Heart left ventricle (tissue), 13 donors: ENCODE measurements around the gene PLAU.

Experiments
- POLR2A ChIP-seq, 2 donors: fragments of 450-650 bp; IDR thresholded peaks; one replicate each; pipeline ENCODE4 v1.6.1; 2017; ENCODE audit warnings: antibody characterized with exemption in 2 of 2, mild to moderate bottlenecking in 2 of 2, moderate library complexity in 2 of 2
- TF ChIP-seq, protein P1 (sequence below), 12 donors: fragments of 200-600 bp; sonication (generic) in 4 of 12; IDR thresholded peaks; one replicate each; pipeline versions ENCODE4 v1.5.0 to v1.8.0; 2018 to 2022; ENCODE audit warnings: antibody characterized with exemption in 12 of 12, mild to moderate bottlenecking in 5 of 12
- donor health status: ischemic (EF 13 %, LVEDD 7.1; RV severe dilation, severe dysfunction).
- donor health status: DM: no; HTN: yes; CAD: no.
- donor health status: DM: no; HTN: no; CAD: no.
- donor health status: ischemic (EF 25% LVEDD 6.9; RV normal size, moderate dysfunction).
- donor health status: ischemic (EF 25% LVEDD 5.7; RV mildly dilated, moderate dysfunction).
- donor health status: ischemic (EF 35%, LVEDD 5.7; RV mildly dilated, moderate dysfunction).
- donor health status: nonischemic (EF 11% LVEDD 7.7; RV severe dilation, severe dysfunction).
- donor health status: DM: yes; HTN: yes; CAD: no.
- donor health status: PGD.
- donor health status: ischemic (EF 29% LVEDD 5.4; RV normal size, mild dysfunction).
- donor health status: nonischemic (EF 23%, LVEDD 6.1; RV moderate dilation, normal function).

DNA sequence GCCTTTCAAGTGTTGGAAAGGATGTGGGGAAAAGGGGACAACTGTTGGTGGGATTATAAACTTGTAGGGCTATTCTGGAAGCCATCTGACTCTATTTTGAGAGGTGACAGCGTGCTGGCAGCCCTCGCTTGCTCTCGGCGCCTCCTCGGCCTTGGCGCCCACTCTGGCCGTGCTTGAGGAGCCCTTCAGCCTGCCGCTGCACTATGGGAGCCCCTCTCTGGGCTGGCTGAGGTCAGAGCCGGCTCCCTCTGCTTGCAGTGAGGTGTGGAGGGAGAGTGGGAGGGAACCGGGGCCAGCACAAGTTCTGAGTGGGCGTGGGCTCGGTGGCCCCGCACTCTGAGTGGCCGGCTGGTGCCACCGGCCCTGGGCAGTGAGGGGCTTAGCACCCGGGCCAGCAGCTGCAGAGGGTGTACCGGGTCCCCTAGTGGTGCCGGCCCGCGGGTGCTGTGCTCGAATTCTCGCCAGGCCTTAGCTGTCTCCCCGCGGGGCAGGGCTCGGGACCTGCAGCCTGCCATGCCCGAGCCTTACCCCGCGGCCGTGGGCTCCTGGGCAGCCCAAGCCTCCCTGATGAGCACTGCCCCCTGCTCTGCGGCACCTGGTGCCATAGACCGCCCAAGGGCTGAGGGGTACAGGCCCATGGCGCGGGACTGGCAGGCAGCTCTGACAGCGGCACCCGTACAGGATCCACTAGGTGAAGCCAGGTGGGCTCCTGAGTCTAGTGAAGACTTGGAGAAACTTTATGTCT lies 33.6 kb downstream of the PLAU start:
- TF ChIP-seq, protein P1, sequence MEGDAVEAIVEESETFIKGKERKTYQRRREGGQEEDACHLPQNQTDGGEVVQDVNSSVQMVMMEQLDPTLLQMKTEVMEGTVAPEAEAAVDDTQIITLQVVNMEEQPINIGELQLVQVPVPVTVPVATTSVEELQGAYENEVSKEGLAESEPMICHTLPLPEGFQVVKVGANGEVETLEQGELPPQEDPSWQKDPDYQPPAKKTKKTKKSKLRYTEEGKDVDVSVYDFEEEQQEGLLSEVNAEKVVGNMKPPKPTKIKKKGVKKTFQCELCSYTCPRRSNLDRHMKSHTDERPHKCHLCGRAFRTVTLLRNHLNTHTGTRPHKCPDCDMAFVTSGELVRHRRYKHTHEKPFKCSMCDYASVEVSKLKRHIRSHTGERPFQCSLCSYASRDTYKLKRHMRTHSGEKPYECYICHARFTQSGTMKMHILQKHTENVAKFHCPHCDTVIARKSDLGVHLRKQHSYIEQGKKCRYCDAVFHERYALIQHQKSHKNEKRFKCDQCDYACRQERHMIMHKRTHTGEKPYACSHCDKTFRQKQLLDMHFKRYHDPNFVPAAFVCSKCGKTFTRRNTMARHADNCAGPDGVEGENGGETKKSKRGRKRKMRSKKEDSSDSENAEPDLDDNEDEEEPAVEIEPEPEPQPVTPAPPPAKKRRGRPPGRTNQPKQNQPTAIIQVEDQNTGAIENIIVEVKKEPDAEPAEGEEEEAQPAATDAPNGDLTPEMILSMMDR (IDR thresholded peaks at IDR 0.05): no peak
- TF ChIP-seq POLR2A (IDR thresholded peaks at IDR 0.05): no peak
